RWPE2 (cell line): ENCODE measurements around the gene E2F4.

ENCODE experiments used
- ATAC-seq: fragments of 200-7000 bp; cut with Tn5 transposase; 3 replicates; pipeline ENCODE4 v1.9.1; 2021; ENCODE audit warnings: low read depth
- DNase-seq: peaks from one replicate; pipeline ENCODE4 v3.0.0-alpha.2; 2020; ENCODE audit warnings: low spot score
- H3K27ac ChIP-seq: fragments of 450-650 bp; 2 replicates; pipeline ENCODE4 v1.5.1; 2017; ENCODE audit warnings: mild to moderate bottlenecking; ENCODE audit not compliant: poor library complexity, severe bottlenecking
- H3K27me3 ChIP-seq: fragments of 250-450 bp; sonication (Bioruptor Pico); 2 replicates; pipeline ENCODE4 v1.5.1; 2021; ENCODE audit warnings: mild to moderate bottlenecking, moderate library complexity; ENCODE audit not compliant: insufficient read depth, poor library complexity, severe bottlenecking
- H3K36me3 ChIP-seq: fragments of 250-450 bp; sonication (Bioruptor Pico); 2 replicates; pipeline ENCODE4 v1.5.1; 2020; ENCODE audit warnings: low read depth, mild to moderate bottlenecking, moderate library complexity
- H3K4me1 ChIP-seq: fragments of 250-450 bp; sonication (Bioruptor Pico); 2 replicates; pipeline ENCODE4 v1.5.1; 2021; ENCODE audit warnings: mild to moderate bottlenecking, moderate library complexity; ENCODE audit not compliant: insufficient read depth, poor library complexity, severe bottlenecking
- H3K4me3 ChIP-seq: fragments of 250-450 bp; sonication (Bioruptor Pico); 2 replicates; pipeline ENCODE4 v1.5.1; 2021; ENCODE audit warnings: mild to moderate bottlenecking, moderate library complexity; ENCODE audit not compliant: severe bottlenecking
- H3K9me3 ChIP-seq: fragments of 250-450 bp; sonication (Bioruptor Pico); 2 replicates; pipeline ENCODE4 v1.5.1; 2021; ENCODE audit warnings: mild to moderate bottlenecking, moderate library complexity; ENCODE audit not compliant: severe bottlenecking
- CTCF ChIP-seq: fragments of 450-650 bp; IDR thresholded peaks from one replicate; pipeline ENCODE4 v1.5.1; 2017; ENCODE audit warnings: mild to moderate bottlenecking, moderate library complexity; ENCODE audit not compliant: poor library complexity, severe bottlenecking

E2F4 gene

GRCh38 chr16:67184453-67184994, 7.4 kb upstream of the E2F4 start:
- Histone ChIP-seq H3K27me3 (no peaks in the 10 kb centered on the region), H3K4me1 (peaks cover 5% of the 10 kb centered on the region), H3K27ac (peak overlapping the region; percentile 66), H3K36me3 (no peaks in the 10 kb centered on the region), H3K4me3 (peak overlapping the region; percentile 89), H3K9me3 (no peaks in the 10 kb centered on the region)
- no peak for TF ChIP-seq CTCF
- ATAC-seq (peak; percentile 14), DNase-seq (no peak)

GRCh38 chr16:67184995-67185650, 6.8 kb upstream of the E2F4 start:
- peaks cover 5% of the 10 kb centered on the region for H3K4me1 ChIP-seq
- H3K4me3 ChIP-seq = no peak overlapping the region
- peak; percentile 89 for TF ChIP-seq CTCF
- H3K9me3 ChIP-seq = no peaks in the 10 kb centered on the region
- H3K36me3 ChIP-seq = no peaks in the 10 kb centered on the region
- peak; percentile 51 for ATAC-seq
- peak; percentile 91 for DNase-seq
- H3K27me3 ChIP-seq = no peaks in the 10 kb centered on the region
- H3K27ac ChIP-seq = no peak overlapping the region

GRCh38 chr16:67185651-67186134, 6.3 kb upstream of the E2F4 start:
- ATAC-seq = no peak
- TF ChIP-seq CTCF = peak; percentile 73
- H3K27me3 ChIP-seq = no peaks in the 10 kb centered on the region
- no peak overlapping the region for H3K4me3 ChIP-seq
- no peaks in the 10 kb centered on the region for H3K9me3 ChIP-seq
- no peak for DNase-seq
- H3K36me3 ChIP-seq = no peaks in the 10 kb centered on the region
- no peak overlapping the region for H3K27ac ChIP-seq
- H3K4me1 ChIP-seq = peaks cover 5% of the 10 kb centered on the region

- H3K4me1 ChIP-seq = peaks cover 8% of the 10 kb centered on the region
- H3K9me3 ChIP-seq = no peaks in the 10 kb centered on the region
- H3K27ac ChIP-seq = no peak overlapping the region
- no peaks in the 10 kb centered on the region for H3K36me3 ChIP-seq
- ATAC-seq = peak; percentile 4; the same call in 1 of the 3 replicates
- DNase-seq = no peak
- no peaks in the 10 kb centered on the region for H3K27me3 ChIP-seq
- no peak overlapping the region for H3K4me3 ChIP-seq
- TF ChIP-seq CTCF = no peak
These were observed 5.4 kb upstream of the E2F4 start for GRCh38 chr16:67186550-67186950.
